GM19328 (cell line): Measurements from ENCODE around the gene AGAP1.

ENCODE experiments used
- ATAC-seq: cut with Tn5 transposase; IDR thresholded peaks from one replicate; pipeline ENCODE4 v1.9.1; 2021; ENCODE audit warnings: mild to moderate bottlenecking, moderate library complexity; ENCODE audit not compliant: unreplicated experiment

AGAP1 gene

GRCh38 chr2:235781775-235782174 lies 287.9 kb downstream of the AGAP1 start:
- ATAC-seq = no peak

- no peak for ATAC-seq
Measured at GRCh38 chr2:235784788-235785187, 290.9 kb downstream of the AGAP1 start.

- ATAC-seq = no peak
Measured at GRCh38 chr2:235789552-235789951, 295.7 kb downstream of the AGAP1 start.

GRCh38 chr2:235793163-235793752 lies 299.4 kb downstream of the AGAP1 start:
- ATAC-seq = no peak

GRCh38 chr2:235799281-235799680 lies 305.4 kb downstream of the AGAP1 start:
- no peak for ATAC-seq

GRCh38 chr2:235802542-235802941 lies 308.7 kb downstream of the AGAP1 start:
- no peak for ATAC-seq

- ATAC-seq = no peak
Measured at GRCh38 chr2:235803028-235803427, 309.2 kb downstream of the AGAP1 start.

GRCh38 chr2:235804676-235805075 lies 310.8 kb downstream of the AGAP1 start:
- ATAC-seq = no peak

GRCh38 chr2:235806986-235807750 lies 313.3 kb downstream of the AGAP1 start:
- ATAC-seq = no peak

- no peak for ATAC-seq
Measured at GRCh38 chr2:235808366-235808765, 314.5 kb downstream of the AGAP1 start.

GRCh38 chr2:235810252-235810651 lies 316.4 kb downstream of the AGAP1 start:
- no peak for ATAC-seq

GRCh38 chr2:235810846-235811245 lies 317.0 kb downstream of the AGAP1 start:
- ATAC-seq = no peak

GRCh38 chr2:235811446-235812184 lies 317.8 kb downstream of the AGAP1 start:
- ATAC-seq = no peak

- ATAC-seq = no peak
Measured at GRCh38 chr2:235812185-235812665, 318.4 kb downstream of the AGAP1 start.

GRCh38 chr2:235813398-235813797 lies 319.6 kb downstream of the AGAP1 start:
- no peak for ATAC-seq

- no peak for ATAC-seq
Measured at GRCh38 chr2:235820571-235820970, 326.7 kb downstream of the AGAP1 start.

GRCh38 chr2:235824331-235824730 lies 330.5 kb downstream of the AGAP1 start:
- ATAC-seq = no peak

GRCh38 chr2:235825946-235826345 lies 332.1 kb downstream of the AGAP1 start:
- no peak for ATAC-seq

- ATAC-seq = no peak
Measured at GRCh38 chr2:235826826-235827225, 333.0 kb downstream of the AGAP1 start.

- no peak for ATAC-seq
Measured at GRCh38 chr2:235827585-235827992, 333.7 kb downstream of the AGAP1 start.

- ATAC-seq = no peak
Measured at GRCh38 chr2:235829726-235830125, 335.9 kb downstream of the AGAP1 start.

- no peak for ATAC-seq
Measured at GRCh38 chr2:235831755-235832154, 337.9 kb downstream of the AGAP1 start.
